ENCODE results near the gene ARHGAP44.

The ARHGAP44 gene

DNA sequence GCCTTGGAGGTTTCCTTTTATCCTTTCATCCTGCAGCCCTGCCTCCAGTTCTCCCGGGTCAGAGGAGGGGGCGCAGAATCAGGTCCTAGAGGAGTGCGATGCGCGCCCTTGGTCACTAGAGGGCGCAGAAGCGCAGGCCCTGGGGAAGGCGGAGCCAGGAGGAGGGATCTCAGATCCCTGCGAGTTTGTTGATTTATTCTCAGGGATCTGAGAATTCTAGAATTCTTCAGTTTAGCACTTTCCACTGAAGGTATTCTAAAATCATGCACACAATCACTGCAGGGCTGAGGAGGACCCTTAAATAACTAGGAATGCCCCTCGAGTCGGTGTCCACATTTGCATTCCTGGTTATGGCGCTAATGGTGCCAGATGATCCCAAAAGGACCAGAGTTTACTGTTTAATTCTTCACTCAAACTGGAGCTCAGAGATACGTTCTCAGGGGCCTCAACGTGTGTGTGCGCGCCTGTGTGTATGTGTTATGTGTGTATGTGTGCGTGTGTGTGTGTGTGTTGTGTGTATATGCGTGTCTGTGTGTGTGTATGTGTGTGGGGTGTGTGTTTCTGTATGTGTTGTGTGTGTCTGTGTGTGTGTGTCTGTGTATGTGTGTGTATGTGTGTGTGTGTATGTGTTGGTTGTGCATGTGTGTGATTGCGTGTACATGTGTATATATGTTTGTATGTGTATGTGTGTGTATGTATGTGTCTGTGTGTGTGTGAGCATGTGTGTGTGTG is 235.4 kb downstream of the ARHGAP44 start:
- DNase-seq (ENCODE audit: low read depth in 2 of 2): peak; percentile 49 to 54

DNA sequence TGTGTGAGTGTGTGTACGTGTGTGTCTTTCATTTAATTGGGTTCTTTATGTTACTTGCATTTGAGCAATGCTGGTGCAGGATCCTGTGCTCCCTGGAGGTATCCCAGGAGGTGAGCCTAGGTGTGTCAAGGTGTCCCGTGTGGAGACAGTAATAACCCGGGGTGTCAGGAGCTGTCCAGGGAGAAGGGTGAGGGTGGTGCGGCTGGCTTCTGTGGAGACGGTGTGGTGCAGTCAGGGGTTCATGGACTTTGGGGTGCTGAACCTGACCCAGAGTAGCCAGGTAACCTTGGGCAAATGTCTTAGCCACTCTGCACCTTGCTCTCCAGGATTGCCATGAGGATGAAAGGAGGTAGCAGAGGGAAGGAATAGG is 235.9 kb downstream of the ARHGAP44 start:
- no peak for DNase-seq (ENCODE audit: low read depth in 2 of 2)

DNA sequence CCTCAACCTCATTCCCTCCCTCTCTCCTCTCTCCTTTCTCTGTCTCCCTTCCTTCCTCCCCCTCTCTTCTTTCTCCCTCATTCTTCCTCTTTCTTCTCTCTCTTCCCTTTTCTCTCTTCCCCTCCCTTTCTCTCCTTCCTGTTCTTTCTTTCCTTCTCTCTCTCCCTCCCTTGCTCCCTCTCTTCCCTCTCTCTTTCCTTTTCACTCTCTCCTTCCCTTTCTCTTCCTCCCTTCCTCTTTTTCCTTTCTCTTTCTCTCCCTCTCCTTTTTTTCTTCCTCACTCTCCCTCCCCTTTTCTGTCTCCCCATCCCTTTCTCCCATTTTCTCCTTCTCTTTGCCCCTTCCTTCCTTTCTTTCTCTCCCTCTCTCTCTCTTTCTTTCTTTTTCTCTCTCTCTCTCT is 236.4 kb downstream of the ARHGAP44 start:
- DNase-seq (ENCODE audit: low read depth in 2 of 2): no peak

DNA sequence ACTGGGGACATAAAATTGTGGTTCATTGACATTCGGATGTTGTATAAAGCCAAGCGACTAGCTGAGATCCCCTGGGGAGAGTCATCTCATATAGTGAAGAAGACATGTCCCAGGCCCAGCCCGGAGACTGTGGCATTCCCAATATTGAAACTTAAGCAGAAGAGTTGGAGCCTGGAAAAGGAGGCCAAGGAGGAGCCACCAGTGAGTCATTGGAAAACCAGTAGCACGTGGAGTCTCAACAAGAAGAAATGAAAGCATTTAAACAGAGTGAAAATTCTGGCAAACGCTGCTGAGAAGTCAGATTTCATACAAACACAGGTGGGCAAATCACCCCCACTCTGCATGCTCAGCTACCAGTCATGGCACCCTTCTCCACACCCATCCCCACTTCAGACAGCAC is 237.9 kb downstream of the ARHGAP44 start:
- no peak for DNase-seq (ENCODE audit: low read depth in 2 of 2)

DNA sequence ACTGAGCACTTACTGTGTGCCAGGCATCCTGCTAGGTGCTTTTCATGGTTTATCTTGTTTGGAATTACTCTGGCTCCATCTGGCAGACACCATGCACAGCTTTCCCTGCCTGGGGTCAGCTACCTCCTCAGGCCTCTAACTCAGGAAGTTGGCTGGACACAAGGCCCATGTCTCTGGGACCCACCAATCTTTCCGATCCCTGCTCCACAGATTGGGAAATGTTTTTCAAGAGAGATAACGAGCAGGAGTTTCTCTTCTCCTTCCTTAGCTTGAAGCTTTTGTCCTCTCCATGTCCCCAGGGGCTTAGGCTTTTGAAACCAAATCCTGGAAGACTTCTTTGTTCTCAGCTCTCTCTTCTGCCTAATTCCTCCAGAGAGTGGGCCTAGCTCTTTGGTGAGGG is 240.0 kb downstream of the ARHGAP44 start:
- no peak for DNase-seq (ENCODE audit: low read depth in 2 of 2)

DNA sequence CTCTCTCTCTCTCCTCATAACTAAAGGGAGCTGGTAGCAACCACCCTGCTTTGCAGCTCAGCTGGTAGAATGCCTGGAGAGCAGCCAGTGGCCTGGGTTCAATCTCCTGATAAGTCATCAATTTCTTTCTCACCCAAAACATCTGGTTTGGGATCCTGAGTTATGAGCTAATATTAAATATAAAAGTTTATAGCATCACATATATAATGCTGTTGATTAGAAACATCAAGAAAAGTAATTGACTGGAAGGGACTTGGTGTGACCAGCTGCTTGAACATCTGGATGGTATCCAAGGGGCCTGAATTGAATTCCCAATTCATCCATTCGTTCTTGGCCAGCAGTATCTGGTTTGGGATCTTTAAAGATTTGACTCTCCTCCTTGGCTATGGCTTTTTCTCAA is 240.8 kb downstream of the ARHGAP44 start:
- DNase-seq (ENCODE audit: low read depth in 2 of 2): no peak

DNA sequence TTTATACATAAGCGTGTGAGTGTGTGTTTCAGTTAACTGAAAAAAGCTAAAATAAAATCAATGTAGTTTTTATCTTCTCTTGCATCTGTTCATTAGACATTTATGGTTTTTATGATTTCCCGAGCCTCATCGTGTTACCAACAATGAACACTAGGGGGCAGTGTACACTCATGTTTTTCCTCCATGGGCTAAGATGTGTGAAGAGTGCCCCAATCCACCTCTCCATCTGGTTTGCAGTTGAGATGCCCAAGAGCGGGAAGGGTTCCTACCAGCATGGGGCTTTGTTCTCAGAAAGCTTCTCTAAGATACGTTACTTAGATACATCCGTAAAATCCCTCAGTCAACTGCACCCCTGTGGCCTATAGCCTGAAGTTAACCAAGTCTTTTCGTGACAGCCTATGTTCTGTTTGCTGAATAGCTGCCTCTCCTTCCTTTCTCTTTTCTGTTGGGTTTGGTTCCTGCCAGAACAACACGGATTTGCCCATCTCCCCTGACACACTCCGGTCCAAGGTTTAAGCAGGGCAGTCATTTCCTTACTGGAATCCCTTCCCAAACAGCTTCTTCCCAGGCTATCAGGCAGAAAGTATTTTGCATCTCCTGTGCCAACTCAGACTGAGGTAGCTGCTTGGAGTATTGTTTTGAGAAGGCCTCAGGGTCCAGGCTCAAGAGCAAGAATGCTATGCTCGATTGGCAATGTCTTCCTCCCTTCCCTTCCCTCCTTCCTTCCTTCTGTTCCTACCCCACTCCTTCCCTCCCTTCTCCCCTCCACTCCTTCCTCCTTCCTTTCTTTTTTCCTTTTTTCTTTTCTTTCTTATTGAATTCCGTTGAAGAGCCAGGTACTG is 241.4 kb downstream of the ARHGAP44 start:
- peak in 1 of 2 donors; percentile 19 for DNase-seq (ENCODE audit: low read depth in 2 of 2)

DNA sequence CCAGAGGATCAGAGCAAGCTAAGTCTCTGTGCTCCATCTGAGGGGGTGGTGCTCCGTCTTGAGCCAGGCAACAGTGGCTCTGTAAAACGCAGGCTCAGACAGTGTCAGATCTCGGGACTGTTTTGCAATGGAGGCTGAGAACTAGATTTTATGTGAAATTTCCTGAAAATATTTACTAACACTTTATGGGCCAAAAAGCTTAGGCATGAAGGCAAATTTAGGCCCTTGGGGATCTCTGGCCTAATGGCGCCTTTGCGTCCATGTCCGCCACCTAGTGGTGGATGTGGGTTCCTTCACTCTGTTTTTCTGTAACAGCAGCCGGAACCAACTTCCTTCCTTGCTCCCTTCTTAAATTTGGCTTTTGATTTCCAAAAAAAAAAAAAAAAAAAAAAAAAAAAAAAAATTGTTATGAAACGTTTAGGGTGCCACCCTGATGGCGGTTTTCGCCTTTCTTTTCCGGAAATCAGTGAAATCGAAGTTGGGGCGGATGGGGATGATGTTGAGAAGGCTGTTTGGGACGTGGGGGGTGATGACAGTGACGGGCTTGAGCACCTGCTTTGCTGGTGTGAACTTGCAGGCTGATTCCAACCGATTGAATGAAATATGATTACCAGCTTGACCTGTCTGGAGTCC is 242.5 kb downstream of the ARHGAP44 start:
- DNase-seq (ENCODE audit: low read depth in 2 of 2): peak; percentile 27 to 44

DNA sequence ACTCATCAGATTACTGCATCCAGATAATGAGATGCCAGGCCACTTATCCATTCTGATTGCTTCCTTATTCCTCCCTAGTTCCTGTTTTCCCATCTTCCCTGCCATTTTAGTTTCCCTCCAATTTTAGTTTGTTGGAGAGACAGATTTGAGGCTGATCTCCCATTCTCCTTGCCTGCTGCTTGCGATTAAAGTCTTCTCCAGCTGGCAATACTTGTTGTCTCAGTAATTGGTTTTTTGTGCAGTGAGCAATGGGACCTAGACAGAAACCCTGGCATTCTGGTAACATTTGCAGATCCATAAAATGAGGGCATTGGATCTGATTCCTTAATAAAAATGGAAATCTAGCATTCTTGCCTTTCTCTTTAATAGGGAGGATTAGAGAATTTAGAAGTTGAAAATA is 246.1 kb downstream of the ARHGAP44 start:
- no peak for DNase-seq (ENCODE audit: low read depth in 2 of 2)

DNA sequence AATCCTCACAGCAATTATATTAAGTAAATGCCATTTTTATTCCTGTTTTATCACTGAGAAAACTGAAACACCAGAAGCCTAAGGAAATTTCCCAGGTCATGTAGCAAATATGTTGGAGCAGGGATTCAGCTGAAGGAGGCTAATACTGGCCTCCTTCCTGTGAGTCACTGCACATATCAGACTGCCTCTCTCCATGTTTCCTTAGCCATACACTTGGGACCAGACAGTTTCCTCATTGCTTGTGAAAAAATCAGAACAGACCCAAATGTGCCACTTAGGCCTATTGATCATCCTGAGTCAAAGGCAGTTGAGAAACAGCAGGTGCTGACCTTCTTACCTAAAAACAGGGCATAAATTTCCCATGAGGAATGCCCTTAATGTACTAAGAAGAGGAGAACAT is 247.5 kb downstream of the ARHGAP44 start:
- DNase-seq (ENCODE audit: low read depth in 2 of 2): no peak

DNA sequence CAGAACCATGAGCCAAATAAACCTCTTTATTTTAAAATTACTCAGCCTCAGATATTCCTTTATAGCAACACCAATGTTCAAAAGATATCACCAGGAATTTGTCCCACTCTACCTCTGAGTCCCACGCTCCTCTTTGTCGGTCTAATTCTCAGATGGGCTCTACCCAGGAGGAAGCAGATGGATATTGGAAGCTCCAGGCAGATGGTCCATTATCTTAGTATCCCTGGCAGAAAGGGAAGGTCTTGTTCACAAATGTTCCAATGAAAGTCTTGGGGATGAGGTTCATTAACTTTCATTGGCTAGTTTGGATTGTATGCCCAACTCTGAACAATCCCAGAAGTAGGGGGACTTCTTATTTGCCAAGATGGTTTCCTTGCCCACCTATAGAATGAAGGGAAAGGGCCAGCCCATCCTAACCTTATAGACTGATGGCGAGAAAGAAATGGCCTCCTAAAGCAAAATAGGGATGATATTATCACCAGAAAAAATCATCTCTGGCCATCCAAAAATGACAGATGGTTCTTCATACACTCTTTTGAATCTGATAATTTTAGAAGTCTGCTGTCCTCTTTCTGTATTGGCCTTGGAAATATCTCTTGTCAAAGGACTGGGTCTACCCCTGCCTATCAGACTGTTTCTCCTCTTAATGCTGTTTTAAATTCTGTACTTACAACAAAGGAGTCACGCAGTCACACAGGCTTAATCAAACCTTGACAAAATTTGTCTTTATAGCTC is 249.8 kb downstream of the ARHGAP44 start:
- DNase-seq (ENCODE audit: low read depth in 2 of 2): no peak

Data from stimulated activated CD4-positive, alpha-beta T cell treated with anti-CD3 and anti-CD28 coated beads, Interleukin-4, amount 100 ng/mL, for 48 hours (primary cell).